ENCODE measurements around the gene NFIL3. TPM values are rescaled to one million over a fixed set of nuclear protein-coding genes. Genes with fewer than 3 reads are reported as not detected.
"Not testable (repeated sequence)": the region's sequence is repeated elsewhere in the genome, so short reads cannot be mapped to it uniquely, and the experiment has no call there.

NFIL3 gene, protein sequence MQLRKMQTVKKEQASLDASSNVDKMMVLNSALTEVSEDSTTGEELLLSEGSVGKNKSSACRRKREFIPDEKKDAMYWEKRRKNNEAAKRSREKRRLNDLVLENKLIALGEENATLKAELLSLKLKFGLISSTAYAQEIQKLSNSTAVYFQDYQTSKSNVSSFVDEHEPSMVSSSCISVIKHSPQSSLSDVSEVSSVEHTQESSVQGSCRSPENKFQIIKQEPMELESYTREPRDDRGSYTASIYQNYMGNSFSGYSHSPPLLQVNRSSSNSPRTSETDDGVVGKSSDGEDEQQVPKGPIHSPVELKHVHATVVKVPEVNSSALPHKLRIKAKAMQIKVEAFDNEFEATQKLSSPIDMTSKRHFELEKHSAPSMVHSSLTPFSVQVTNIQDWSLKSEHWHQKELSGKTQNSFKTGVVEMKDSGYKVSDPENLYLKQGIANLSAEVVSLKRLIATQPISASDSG
- 50.9 and 54.1 TPM in 2 replicates for total RNA-seq

DNA sequence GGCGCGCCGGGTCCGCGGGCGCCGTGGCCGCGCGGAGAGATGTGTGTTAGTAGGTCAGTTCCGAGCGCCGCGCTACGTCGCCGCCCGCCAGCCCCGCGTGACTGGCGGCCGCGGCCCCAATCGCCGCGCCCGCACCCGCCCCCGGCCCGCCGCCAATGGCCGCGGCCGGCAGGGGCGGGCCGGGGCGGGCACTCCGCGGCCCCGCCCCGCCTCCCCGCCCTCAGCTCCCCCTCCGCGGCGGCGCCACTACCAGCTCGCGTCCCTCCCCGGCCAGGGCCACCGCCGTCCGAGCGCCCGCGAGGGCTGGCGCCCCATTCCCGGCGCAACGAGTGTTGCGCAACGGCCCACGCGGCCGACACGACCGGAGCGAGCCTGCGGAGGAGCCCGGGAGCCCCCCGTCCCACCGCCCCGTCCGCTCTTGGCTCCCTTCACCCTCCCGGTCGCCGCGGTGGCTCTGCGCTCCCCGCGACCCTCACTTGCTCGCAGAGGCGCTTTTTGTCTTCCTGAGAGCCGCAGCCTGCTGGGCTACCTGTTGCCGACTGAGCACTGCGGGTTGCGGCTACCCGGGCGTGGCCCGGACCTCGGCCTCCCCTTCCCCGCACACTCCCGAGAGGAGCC lies at the start of gene NFIL3:
Gene NFIL3 (minus strand): TSS at position 48 of the 618 bp plus-strand sequence. CDS start 13,098 bp downstream, outside the sequence.
- intact Hi-C loops (cut with micrococcal nuclease) = loop anchor here (2.0 kb wide), 4 partner anchors 29 to 323 kb away; no protein-coding TSS in a partner anchor

DNA sequence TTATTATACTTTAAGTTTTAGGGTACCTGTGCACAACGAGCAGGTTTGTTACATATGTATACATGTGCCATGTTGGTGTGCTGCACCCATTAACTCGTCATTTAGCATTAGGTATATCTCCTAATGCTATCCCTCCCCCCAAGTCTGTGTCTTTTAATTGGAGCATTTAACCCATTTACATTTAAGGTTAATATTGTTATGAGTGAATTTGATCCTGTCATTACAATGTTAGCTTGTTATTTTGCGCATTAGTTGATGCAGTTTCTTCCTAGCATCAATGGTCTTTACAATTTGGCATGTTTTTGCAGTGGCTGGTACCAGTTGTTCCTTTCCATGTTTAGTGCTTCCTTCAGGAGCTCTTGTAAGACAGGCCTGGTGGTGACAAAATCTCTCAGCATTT lies 47.9 kb upstream of the NFIL3 start:
- intact Hi-C loops (cut with micrococcal nuclease) = not testable (repeated sequence)

DNA sequence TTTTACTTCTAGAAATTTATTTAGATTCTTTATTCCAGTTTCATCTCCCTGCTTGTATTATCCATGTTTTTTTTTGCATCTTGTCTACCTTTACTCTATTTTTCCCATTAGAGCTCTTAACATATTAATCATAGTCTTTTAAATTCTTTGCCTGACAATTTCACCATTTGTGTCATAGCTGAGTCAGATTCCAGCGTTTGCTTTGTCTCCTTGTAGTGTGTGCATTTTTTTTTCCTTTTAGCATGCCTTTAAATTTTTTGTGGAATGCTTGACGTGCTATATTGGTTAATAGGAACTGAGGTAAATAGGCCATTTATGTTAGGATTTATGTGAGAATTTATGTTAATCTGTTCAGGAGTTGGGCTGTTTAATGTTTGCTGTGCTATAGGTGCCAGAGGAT lies 41.8 kb upstream of the NFIL3 start:
- intact Hi-C loops (cut with micrococcal nuclease) = no loop called here

DNA sequence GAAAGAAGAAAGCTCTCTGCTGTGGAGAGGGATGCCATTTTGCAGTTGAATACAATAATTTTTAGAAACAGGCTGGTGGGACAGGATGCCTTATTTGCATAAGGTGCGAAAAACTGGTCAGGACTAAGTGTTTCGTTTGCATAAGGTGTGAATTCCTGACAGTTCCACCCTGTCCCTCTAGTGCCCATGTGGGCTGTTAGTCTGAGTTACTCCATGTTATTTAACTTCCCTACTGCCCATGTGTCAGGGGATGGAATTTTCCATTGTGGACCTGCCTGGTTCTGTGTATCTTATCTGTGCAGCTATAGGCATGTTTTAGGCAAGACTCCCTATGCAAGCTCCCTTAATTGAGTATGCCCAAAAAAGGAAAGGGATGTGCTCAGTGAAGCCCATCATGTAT lies 35.3 kb upstream of the NFIL3 start:
- intact Hi-C loops (cut with micrococcal nuclease) = no loop called here

DNA sequence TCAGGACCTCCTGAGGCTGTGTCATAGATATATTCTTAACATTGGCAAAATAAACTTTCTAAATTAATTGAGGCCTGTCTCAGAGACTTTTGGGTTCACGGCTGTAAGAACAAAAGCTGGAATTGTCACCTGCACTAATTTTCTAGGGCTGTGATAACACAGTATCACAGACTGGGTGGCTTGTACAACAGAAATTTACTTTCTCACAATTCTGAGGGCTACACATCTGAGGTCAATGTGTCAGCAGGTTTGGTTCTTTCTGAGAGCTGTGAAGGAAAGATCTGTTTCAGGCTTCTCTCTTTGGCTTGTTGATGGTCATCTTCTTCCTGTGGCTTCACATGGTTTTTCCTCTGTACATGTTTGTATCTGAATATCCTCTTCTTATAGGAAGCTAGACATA lies 29.2 kb upstream of the NFIL3 start:
- intact Hi-C loops (cut with micrococcal nuclease) = no loop called here

DNA sequence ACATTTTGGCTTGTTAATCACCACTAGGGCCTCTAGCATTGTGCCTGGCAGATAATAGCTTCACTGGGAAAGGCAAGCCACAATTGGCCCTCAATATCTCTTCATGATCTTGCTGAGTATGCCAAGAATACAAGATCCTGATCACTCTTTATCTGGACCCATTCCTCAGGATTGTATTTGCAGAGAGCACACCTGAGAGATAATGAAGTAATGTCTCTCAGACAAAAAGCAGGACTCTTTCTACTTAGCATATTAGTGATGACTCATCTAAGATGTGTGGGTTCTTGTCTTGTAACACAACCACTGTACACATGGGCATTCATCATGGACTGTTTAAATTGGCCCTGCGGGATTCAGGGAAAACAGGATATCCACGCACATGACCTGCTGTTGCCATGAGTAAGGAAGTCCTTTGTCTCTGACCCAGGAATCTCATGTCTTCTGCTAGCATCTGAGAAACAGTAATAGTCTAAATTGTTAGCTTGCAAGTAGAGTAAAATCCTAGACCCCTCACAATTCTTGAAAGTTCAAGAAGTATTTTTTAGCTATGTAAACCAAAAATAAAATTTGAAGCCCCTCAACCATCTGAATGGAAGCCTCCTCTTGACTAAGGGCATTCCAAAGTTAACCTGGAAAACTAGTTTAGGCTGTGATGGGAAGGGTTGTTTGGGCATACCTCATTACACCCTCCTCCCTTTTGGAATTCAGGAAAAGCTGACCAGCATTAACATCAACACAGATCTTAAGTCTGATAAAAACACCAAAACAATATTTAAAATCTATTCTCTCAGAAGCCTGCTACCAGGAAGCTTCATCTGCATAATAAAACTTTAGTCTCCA lies 28.0 kb upstream of the NFIL3 start:
- intact Hi-C loops (cut with micrococcal nuclease) = no loop called here

DNA sequence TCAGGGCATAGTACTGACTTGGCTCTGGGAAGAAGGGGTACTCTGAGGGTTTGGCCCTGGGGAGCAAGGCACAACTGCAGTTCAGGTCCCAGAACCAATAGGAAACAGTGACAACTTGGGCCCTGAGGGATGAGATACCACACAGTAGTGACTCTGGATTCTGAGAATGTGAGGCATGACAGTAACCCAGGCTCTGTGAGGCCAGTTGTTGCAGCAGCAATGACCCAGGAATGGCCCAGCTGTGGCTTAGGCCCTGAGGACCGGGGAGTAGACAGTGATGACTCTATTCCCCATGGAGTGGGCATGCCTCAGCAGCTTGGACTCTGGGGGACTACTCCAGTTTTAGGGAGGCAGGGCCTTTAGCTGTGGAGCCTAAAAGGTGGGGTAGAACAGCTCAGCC lies 21.5 kb upstream of the NFIL3 start:
- intact Hi-C loops (cut with micrococcal nuclease) = no loop called here

DNA sequence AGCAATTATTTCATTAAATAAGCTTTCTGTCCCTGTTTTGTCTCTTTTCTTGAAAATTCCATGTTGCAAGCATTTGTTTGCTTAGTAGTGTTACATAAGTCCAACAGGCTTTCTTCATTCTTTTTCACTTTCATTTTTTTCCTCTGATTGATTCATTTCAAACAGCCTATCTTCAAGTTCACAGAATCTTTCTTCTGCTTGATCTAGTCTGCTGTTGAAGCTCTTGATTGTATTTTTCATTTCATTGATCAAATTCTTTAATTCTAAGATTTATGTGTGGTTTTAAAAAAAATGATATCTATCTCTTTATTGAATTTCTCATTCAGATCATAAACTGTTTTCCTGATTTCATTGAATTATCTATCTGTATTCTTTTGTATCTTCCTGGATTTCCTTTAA lies 20.4 kb upstream of the NFIL3 start:
- intact Hi-C loops (cut with micrococcal nuclease) = no loop called here

DNA sequence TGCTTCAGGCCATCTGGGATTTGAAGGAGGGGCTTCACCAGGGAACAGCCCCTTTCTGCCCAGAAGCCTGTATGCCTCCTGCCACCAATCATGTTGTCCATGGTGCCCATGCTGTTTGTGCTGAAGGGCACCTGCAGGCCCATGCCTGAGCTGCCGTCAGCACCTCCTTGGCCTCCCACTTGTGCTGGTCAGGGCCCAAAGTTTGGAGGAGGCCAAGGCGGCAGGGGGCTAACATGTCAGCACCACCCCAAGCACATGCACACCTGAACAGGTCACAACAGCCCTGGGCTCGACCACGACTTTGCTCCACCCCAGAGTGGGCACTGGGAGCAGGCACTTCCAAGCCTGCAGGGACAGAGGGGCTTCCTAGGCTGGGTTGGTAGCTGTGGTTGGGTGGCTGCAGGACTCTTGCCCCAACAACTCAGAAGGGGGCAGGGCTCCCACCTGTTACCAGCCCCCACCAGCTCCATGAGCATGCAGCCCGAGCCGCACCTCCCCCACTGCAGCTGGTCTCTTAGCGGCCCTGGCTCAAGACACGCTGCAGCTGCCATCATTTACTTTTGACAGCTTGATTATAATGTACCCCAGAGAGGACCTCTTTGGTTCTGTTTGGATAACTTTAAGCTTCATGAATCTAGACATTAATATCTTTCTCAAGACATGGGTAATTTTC lies 19.8 kb upstream of the NFIL3 start:
- intact Hi-C loops (cut with micrococcal nuclease) = no loop called here

DNA sequence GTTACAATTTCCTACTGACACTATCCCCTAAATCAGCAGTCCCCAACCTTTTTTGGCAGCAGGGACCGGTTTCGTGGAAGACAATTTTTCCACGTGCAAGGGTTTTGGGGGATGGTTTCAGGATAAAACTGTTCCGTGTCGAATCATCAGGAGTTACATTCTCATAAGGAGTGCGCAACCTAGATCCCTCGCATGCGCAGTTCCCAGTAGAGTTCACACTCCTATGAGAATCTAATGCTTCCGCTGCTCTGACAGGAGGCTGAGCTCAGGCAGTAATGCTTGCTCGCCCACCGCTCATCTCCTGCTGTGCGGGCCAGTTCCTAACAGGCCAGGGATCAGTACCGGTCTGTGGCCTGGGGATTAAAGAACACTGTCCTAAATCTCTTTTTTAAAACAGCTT lies 13.2 kb upstream of the NFIL3 start:
- intact Hi-C loops (cut with micrococcal nuclease) = no loop called here

DNA sequence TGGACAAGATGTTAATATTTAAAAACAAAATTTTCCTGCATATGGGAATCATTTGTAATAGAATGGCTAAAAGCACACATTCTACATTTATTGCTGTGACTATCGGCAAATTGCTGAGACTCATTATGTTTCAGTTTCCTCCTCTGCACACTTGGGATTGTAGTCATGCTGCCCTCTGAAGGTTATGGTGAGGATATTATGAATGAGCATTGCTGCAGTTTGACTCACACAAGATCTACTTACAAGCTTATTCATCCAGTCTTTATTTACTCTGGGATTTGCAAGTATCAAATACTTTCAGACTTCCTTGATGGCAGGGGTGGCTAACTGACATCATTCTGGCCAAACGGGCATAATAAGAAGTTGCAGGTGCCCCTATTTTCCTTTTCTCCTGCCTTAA lies 9.5 kb upstream of the NFIL3 start:
- intact Hi-C loops (cut with micrococcal nuclease) = loop anchor here (1.0 kb wide), 1 partner anchor 518 kb away; no protein-coding TSS in a partner anchor

DNA sequence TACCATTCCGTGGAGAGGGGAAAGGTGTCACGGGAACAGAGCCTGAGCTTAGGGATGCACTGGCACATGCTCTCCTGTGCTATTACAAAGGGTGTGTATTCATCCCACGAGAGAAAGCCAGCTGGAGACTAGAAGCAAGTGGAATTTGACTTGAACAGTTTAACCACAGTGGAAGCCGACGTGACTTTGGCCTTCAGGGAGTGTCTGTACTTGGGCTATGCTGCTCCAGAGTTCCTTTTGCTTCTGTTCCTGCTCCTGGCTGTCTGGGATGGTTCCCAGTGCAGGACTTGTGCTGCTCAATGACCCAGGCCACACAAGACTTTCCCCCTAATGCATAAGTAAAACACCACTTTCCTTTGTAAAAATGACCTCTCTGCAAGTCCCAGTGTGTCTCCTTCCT lies 7.9 kb upstream of the NFIL3 start:
- intact Hi-C loops (cut with micrococcal nuclease) = no loop called here

DNA sequence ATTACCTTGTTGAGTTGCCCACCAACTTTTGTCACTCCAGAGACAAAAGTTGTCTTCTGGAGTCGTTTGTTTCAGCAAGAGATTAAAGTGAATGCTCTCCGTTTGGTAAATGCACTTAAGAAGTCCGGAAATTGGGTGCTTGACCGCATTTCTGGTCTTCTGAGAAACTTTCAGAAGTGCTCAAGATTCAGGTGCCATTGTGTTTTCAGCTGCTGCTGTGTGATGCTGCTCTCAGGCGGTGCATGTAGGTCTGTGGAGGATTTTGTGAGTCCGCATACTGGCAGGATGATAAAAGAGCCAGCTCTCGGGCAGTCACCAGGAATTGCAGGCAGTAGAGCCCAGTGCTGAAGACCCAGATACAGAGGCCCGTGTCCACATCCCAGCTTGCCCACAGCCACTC lies 5.9 kb upstream of the NFIL3 start:
- intact Hi-C loops (cut with micrococcal nuclease) = loop anchor here (5.0 kb wide), 1 partner anchor 298 kb away; no protein-coding TSS in a partner anchor

DNA sequence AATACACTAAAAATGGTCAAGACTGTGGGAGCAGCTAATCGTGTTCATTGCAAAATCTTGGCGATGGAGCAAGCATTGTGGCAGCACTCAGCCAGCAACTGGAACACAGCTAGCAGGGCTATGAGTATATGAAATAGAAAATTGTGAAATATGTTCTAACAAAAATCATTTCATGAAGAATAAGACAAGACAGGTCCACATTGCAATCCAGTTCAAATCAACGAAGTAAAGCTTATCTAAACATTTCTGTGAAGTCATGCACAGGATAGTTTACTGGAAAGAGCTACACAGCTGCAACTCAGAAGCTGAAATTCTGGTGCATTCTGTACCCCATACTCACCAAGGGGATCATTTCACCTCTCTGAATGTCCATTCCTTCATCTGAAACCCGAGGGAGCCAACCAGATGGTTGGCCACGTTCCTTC lies 5.3 kb upstream of the NFIL3 start:
- intact Hi-C loops (cut with micrococcal nuclease) = loop anchor here (5.0 kb wide), 1 partner anchor 298 kb away; no protein-coding TSS in a partner anchor

DNA sequence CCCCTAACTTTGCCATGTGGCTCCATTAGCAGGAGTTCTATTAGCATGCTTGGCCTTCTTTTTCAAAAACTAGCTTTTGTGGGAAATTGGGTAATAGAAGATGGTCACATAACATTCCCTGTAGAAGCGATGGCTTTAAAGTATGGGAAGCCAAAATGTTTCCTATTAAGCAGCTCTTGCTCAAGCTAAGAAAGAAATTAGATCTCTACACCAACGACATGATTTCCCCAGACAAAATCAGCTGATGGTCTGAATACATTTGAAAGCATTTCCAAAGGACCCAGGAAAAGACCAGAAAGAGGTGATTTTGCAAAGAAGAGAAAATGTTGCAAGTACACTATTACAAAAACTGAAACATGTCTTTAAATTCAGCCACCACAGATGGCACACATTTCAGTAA lies 4.8 kb upstream of the NFIL3 start:
- intact Hi-C loops (cut with micrococcal nuclease) = loop anchor here (5.0 kb wide), 1 partner anchor 299 kb away; no protein-coding TSS in a partner anchor

DNA sequence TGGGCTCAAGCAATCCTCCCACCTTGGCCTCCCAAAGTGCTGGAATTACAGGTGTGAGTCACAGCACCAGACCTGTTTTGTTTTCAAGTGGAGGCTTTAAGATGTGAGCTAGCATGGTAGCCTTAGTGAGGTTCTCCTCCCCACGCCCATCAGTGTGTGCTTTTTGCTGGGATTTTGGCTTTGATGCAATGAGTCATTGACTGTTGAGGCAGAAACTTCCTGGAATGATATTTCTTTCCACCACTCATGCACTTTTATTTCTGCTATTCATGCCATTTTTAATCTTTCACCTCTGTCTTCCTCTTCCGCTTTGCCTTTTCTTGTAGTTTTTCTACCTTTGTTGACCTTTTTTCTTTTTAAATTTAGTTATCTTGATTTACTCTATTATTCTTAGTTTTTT lies 4.2 kb upstream of the NFIL3 start:
- intact Hi-C loops (cut with micrococcal nuclease) = loop anchor here (5.0 kb wide), 1 partner anchor 299 kb away; no protein-coding TSS in a partner anchor

DNA sequence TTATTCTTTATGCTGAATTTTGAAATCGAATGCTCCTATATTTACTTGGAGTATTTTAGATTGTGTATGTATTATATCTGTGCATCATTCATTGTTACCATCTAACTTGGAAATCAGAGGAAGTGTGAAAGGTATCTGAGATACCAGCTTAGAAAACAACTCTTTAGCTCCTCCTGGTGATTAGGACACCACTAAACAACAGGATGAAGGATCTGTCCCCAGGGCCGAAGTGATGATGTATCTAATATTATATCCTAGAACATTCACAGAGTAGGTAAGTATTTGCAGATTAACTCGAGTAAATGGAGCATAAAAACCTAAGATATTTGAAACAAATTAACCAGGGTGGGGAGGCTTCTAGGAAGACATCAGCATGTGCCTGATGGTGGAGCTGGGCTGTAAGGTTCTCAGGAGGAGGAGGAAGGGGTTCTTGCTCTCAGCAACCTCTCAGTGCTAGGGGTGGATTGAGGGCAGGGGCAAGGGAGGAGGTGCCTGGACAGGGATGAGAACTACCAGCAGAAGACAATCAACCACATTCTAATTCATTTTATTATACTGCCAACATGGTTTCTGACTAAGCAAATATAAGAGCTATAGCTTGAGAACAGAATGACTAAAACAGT lies 2.6 kb upstream of the NFIL3 start:
- intact Hi-C loops (cut with micrococcal nuclease) = loop anchor here (1.0 to 5.0 kb wide), 5 partner anchors 295 to 511 kb away; no protein-coding TSS in a partner anchor

DNA sequence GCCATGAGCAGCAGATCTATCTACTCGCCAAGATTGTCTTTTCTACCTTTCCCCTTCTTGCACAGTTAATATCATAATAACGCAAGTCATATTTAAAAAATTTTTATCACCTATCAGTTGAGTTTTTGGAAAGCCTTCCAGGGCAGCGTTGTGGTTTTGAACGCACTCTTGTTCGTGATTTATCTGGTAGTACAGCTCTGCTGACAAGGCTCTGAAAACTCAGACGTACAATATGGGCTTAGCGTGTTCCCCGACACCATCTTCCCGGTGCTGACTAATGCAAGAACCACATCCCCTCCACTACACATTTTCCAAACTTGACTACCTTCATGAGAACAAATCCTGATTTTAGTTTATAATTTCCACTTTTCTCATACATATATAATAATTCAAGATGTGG lies 1.6 kb upstream of the NFIL3 start:
- intact Hi-C loops (cut with micrococcal nuclease) = loop anchor here (1.0 to 5.0 kb wide), 5 partner anchors 172 to 324 kb away; no protein-coding TSS in a partner anchor

DNA sequence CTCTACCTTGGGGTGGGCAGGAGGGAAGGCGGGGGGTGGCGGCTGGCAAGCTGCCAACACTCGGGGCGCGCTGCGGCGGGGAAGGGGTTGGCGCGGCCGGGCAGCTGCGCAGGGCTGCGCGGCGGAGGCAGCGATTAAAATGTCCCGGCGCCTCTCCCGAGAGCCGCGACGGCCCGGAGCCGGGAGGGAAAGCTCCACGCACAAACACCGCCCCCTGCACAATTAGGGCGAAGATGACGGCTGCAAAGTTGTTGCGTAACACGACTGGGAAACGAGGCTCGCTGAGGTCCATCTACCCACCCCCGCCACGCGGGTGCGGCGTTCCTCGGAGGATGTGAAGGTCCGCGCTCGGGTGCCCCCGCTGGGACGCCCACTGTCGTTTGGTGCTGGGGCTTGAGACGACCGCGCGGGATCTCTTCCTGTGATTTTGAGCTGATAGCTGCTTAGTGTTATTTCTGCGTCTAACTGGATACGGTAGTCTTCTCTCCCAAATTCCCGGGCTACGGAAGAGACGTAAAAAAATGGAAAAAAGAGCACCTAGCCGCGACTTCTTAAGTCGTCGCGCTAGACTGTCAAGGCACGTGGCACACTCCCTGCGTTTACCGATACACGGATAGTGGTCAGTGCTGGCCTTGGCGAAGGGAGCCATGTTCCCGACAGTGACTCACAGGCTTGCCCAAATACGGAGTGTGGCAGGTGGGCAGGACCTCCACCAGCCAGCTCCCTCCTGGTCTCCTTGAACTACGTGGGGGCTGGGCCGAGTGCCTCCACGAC lies 958 bp upstream of the NFIL3 start:
- intact Hi-C loops (cut with micrococcal nuclease) = loop anchor here (1.0 to 5.0 kb wide), 5 partner anchors 172 to 324 kb away; no protein-coding TSS in a partner anchor

All from T-helper 2 cell treated with Interferon-gamma antibody and Interleukin-4, amounts not matched to agents 100 ng/mL and 5 ng/mL, for 36 hours (primary cell).